Measurements from ENCODE around the gene ELAVL3.
"Not testable (repeated sequence)": the region's sequence is repeated elsewhere in the genome, so short reads cannot be mapped to it uniquely, and the experiment has no call there.

ELAVL3 gene

DNA sequence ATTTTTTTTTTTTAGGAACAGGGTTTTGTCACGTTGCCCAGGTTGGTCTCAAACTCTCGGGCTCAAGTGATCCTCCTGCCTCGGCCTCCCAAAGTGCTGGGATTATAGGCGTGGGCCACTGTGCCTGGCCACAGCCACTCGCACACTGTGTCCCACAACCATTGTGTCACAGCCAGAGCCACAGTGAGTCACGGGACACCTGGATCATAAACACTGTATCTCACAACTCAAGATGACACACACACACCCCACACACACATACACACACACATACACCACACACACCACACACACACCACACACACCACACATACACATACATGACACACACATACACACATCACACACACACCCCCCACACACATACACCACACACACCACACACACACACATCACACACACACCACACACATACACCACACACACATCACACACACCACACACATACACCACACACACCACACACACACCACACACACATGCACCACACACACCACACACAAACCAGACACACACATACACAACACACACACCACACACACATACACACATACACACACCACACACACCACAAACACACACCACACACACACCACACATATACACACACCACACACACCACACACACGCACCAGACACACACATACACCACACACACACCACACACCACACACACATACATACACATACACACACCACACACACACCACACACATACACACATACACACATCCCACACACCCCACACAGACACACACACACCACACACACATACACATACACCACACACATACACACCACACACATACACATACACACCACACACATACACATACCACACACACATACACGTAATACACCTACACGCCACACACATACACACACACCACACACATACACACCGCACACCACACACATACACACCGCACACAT lies 16.2 kb downstream of the ELAVL3 start:
- TF ChIP-seq, protein P1, sequence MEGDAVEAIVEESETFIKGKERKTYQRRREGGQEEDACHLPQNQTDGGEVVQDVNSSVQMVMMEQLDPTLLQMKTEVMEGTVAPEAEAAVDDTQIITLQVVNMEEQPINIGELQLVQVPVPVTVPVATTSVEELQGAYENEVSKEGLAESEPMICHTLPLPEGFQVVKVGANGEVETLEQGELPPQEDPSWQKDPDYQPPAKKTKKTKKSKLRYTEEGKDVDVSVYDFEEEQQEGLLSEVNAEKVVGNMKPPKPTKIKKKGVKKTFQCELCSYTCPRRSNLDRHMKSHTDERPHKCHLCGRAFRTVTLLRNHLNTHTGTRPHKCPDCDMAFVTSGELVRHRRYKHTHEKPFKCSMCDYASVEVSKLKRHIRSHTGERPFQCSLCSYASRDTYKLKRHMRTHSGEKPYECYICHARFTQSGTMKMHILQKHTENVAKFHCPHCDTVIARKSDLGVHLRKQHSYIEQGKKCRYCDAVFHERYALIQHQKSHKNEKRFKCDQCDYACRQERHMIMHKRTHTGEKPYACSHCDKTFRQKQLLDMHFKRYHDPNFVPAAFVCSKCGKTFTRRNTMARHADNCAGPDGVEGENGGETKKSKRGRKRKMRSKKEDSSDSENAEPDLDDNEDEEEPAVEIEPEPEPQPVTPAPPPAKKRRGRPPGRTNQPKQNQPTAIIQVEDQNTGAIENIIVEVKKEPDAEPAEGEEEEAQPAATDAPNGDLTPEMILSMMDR (IDR thresholded peaks at IDR 0.05; ENCODE audit: low read depth, low read length), result no peak

DNA sequence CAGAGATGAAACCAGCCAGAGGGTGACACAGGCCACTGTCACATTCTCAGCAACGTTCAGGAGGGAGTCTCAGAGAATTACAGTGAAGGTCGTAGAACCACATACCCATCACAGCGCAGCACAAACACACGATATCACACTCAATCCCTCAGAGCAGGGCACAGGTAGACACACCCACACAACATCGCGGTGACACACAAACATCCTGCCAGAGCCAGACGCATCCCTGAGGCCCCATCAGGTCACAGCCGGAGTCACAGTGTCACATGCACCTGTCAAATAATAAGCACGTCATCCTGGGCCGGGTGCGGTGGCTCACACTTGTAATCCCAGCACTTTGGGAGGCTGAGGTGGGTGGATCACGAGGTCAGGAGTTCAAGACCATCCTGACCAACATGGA lies 17.5 kb downstream of the ELAVL3 start:
- TF ChIP-seq, protein P1 (IDR thresholded peaks at IDR 0.05; ENCODE audit: low read depth, low read length), result no peak

More for the DNA sequence above, 16.2 kb downstream of the ELAVL3 start:
- H3K4me3 ChIP-seq (ENCODE audit: low read depth, low read length), result no peak overlapping the region

DNA sequence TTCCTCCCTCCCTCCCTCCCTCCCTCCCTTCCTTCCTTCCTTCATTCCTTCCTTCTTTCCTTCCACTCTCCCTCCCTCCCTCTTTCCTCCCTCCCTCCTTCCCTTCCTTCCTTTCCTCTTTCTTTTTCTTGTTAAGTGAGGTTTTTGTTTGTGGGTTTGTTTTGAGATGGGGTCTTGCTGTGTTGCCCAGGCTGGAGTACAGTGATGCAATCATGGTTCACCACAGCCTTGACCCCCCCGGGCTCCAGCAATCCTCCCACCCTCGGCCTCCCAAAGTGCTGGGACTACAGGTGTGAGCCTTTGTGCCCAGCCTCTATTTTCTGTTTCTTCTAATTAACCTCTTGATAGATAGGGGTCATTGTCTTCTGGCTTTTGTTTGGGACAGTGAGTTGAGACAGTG lies 19.4 kb downstream of the ELAVL3 start:
- H3K4me3 ChIP-seq (ENCODE audit: low read depth, low read length), result no peak overlapping the region
- TF ChIP-seq, protein P1 (IDR thresholded peaks at IDR 0.05; ENCODE audit: low read depth, low read length), result no peak

More for the DNA sequence above, 17.5 kb downstream of the ELAVL3 start:
- H3K4me3 ChIP-seq (ENCODE audit: low read depth, low read length), result no peak overlapping the region

DNA sequence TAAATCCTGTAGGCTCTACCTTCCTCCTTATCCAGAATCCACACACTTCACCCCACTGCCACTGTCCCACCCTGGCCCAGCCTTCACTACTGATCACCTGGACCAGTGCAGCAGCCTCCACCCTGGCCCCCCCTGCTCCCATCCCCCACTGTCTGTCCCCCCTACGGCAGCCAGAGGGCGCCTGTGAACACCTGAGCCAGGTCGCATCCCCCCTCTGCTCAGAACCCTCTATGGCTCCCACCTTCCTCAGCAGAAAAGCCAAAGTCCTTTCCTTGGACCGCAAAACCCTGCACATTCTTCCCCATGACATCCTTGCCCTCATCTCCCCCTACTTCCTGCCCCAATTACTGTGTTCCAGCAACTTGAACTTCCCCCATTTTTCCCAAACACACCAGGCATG lies 20.6 kb downstream of the ELAVL3 start:
- TF ChIP-seq, protein P1 (IDR thresholded peaks at IDR 0.05; ENCODE audit: low read depth, low read length), result no peak

DNA sequence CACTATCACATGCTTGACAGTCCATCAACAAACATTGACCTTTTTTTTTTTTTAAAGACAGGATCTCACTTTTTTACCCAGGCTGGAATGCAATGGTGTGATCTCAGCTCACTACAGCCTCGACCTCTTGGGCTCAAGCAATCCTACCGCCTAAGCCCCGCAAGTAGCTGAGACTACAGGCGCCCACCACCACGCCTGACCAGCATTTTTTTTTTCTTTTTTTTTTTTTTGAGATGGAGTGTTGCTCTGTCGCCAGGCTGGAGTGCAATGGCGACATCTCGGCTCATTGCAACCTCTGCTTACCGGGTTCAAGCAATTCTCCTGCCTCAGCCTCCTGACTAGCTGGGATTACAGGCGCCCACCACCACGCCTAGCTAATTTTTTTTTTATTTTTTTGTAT lies 21.9 kb downstream of the ELAVL3 start:
- not testable (repeated sequence) for H3K4me3 ChIP-seq (ENCODE audit: low read depth, low read length)

More for the DNA sequence above, 20.6 kb downstream of the ELAVL3 start:
- no peak overlapping the region for H3K4me3 ChIP-seq (ENCODE audit: low read depth, low read length)

DNA sequence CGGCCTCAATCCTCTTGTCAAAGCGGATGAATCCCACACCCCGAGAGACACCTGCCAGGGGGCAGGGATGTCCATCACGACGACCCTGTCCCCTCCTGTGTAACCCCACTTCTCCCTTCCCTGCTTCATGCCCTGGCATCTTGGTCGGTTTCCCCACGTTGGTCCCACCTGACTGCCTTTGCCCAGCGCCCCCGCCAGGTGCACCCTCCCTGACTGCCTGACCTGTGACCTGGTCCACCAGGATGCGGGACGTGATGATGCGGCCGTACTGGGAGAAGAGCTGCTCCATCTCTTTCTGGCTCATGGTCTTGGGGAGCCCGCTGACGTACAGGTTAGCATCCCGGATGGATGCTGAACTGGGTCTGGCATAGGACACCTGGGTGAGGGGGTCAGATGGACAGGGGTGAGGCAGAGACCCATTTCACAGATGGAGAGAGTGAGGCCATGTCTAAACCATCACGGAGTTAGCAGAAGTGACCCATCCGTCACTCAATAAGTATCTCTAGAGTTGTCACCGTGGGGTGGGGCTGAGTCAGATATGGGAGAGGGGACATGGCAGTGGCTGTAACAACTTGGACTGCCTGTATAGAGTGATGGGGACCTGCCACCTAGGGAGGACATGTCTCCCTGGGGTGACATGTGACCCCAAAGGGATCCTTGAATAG lies 22.5 kb downstream of the ELAVL3 start:
- H3K4me3 ChIP-seq (ENCODE audit: low read depth, low read length), result no peak overlapping the region
- TF ChIP-seq, protein P1 (IDR thresholded peaks at IDR 0.05; ENCODE audit: low read depth, low read length), result no peak

DNA sequence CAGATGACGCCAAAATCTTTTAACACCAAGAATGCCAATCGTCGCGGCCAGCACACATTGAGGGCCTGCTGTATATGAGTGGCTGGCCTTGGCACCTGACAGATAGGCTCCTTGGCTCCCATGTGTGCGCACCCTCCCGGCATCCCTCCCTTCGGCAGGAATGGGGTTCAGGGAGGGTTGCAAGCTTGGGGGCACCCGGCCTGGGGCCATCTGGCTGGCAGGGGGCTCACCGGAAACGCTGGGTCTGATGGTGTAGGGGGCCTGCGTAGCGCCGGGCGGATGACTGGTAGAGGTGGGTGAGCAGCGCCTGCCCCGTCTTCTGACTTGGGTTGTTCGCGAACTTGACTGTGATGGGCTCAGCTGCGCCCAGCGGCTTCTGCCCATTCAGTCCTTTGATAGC lies 23.0 kb downstream of the ELAVL3 start:
- H3K4me3 ChIP-seq (ENCODE audit: low read depth, low read length), result no peak overlapping the region
- TF ChIP-seq, protein P1 (IDR thresholded peaks at IDR 0.05; ENCODE audit: low read depth, low read length), result no peak

All from WI38 (cell line).